GM23248 (cell line): ENCODE measurements around the gene LOXL1. TPM values are rescaled to one million over a fixed set of nuclear protein-coding genes. Genes with fewer than 3 reads are reported as not detected.

ENCODE experiments used
- DNase-seq: peaks from one replicate; pipeline ENCODE4 v3.0.0-alpha.2; 2015
- H2AFZ ChIP-seq: fragments of 200-600 bp; sonication (generic); 2 replicates; pipeline ENCODE4 v1.6.1; 2016; ENCODE audit warnings: antibody characterized with exemption
- H3F3A ChIP-seq: fragments of 200-600 bp; sonication (generic); 2 replicates; pipeline ENCODE4 v1.6.1; 2016; ENCODE audit warnings: mild to moderate bottlenecking, antibody characterized with exemption, mixed run types; ENCODE audit not compliant: insufficient read depth
- H3K27ac ChIP-seq: fragments of 200-600 bp; sonication (generic); 2 replicates; pipeline ENCODE4 v1.5.1; 2016; ENCODE audit warnings: mild to moderate bottlenecking
- H3K27me3 ChIP-seq: fragments of 200-600 bp; sonication (generic); replicated peaks from 2 replicates; pipeline ENCODE4 v1.6.1; 2016; ENCODE audit warnings: mild to moderate bottlenecking; ENCODE audit not compliant: insufficient read depth
- H3K36me3 ChIP-seq: fragments of 200-600 bp; sonication (generic); 2 replicates; pipeline ENCODE4 v1.6.1; 2016; ENCODE audit warnings: low read depth, mild to moderate bottlenecking
- H3K4me1 ChIP-seq: fragments of 200-600 bp; sonication (generic); 2 replicates; pipeline ENCODE4 v1.6.1; 2016; ENCODE audit warnings: mild to moderate bottlenecking; ENCODE audit not compliant: insufficient read depth
- H3K4me2 ChIP-seq: fragments of 200-600 bp; sonication (generic); one replicate; pipeline ENCODE4 v1.6.1; 2016; ENCODE audit warnings: mild to moderate bottlenecking; ENCODE audit not compliant: unreplicated experiment
- H3K4me3 ChIP-seq: fragments of 200-600 bp; sonication (generic); 2 replicates; pipeline ENCODE4 v1.5.1; 2016; ENCODE audit warnings: mild to moderate bottlenecking
- H3K79me2 ChIP-seq: fragments of 200-600 bp; sonication (generic); 2 replicates; pipeline ENCODE4 v1.6.1; 2016; ENCODE audit warnings: mild to moderate bottlenecking; ENCODE audit not compliant: insufficient read depth
- H3K9ac ChIP-seq: fragments of 200-600 bp; sonication (generic); 2 replicates; pipeline ENCODE4 v1.6.1; 2016; ENCODE audit warnings: mild to moderate bottlenecking
- H3K9me2 ChIP-seq: fragments of 200-600 bp; sonication (generic); 2 replicates; pipeline ENCODE4 v1.6.1; 2016; ENCODE audit warnings: mixed run types, mild to moderate bottlenecking, moderate library complexity; ENCODE audit not compliant: insufficient read depth
- H3K9me3 ChIP-seq: fragments of 200-600 bp; sonication (generic); one replicate; pipeline ENCODE4 v1.6.1; 2017; ENCODE audit warnings: low read depth
- H4K20me1 ChIP-seq: fragments of 200-600 bp; sonication (generic); 2 replicates; pipeline ENCODE4 v1.6.0; 2016; ENCODE audit not compliant: insufficient read depth
- EZH2 ChIP-seq: fragments of 200-600 bp; sonication (generic); IDR thresholded peaks from 2 replicates; pipeline ENCODE4 v1.6.1; 2018; ENCODE audit warnings: antibody characterized with exemption, mild to moderate bottlenecking; ENCODE audit not compliant: insufficient read depth, poor library complexity, severe bottlenecking
- EZH2phosphoT487 ChIP-seq: fragments of 200-600 bp; sonication (generic); IDR thresholded peaks from 2 replicates; pipeline ENCODE4 v1.6.1; 2018; ENCODE audit warnings: antibody characterized with exemption, moderate library complexity, mild to moderate bottlenecking, low read depth; ENCODE audit not compliant: insufficient read depth
- WGBS, 2 experiments: methylation state at CpG; one replicate each; pipeline ENCODE4 v1.1.6; 2015 to 2017; ENCODE audit warnings: low lambda C conversion rate in 2 of 2, low coverage in 1 of 2; ENCODE audit errors: missing lambda C conversion rate in 2 of 2; 5-methylcytosine and 5-hydroxymethylcytosine counted together
- in situ Hi-C: fragments of 300-500 bp; cut with MboI; formaldehyde crosslinking; loops from 2 replicates; pipeline ENCODE4 v1.15.0; 2020
- polyA plus RNA-seq: library from polyadenylated mRNA; unstranded; fragments of >200 nt; fragmentation: Nextera tagmentation; extraction: Ambion mirVana; gene quantifications from 2 replicates; pipeline ENCODE4 v1.2.1, GENCODE V29; 2016
- total RNA-seq: library from RNA; depleted of rRNA; stranded (reverse); fragments of >200 nt; shearing (Covaris generic); gene quantifications from 2 replicates; pipeline ENCODE4 v1.2.3, GENCODE V29; 2014

Gene LOXL1
- total and polyA plus RNA-seq, 2 experiments from 2014 or later = 401 to 540 TPM

DNA sequence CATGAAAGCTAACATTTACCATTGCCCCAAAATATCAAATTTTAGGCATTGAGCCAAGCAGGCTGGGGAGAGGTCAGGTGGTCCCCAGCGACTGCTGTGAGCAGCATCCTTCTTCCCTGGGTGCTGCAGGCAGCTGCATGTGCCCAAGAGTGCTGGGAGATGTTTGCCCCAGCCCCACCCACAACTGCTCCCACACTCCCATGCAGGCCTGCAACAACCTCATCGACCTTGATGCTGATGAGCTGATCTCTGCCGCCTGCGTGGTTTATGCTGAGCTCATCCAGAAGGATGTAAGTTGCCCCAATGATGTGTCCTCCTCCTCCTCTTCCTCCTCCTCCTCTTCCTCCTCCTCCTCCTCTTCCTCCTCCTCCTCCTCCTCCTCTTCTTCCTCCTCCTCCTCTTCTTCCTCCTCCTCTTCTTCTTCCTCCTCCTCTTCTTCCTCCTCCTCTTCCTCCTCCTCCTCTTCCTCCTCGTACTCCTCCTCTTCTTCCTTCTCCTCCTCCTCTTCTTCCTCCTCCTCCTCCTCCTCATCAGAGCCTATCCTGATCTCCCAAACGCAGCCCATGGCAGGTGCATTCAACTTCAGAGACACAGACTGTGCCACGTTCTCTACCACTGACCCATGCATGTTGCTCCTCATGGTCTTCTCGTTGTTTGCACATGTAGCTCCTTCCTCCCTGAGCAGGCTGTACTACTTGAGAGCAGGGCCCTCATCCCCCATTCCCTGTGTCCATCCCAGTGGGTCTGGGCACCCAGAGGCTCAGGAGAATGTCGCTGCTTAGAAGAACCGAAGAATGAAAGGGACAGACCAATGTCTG is 37.8 kb upstream of the LOXL1 start:
- Histone ChIP-seq H4K20me1 (no peaks in the 10 kb centered on the region), H3K27me3 (peaks cover 29% of the 10 kb centered on the region), H3K79me2 (no peaks in the 10 kb centered on the region), H3K4me2 (no peak overlapping the region), H3K4me1 (no peaks in the 10 kb centered on the region), H3F3A (no peaks in the 10 kb centered on the region), H3K9me2 (no peaks in the 10 kb centered on the region), H3K9ac (no peak overlapping the region), H3K36me3 (no peaks in the 10 kb centered on the region), H3K4me3 (no peak overlapping the region), H2AFZ (no peak overlapping the region), H3K27ac (no peak overlapping the region), H3K9me3 (no peaks in the 10 kb centered on the region)
- no peak for TF ChIP-seq EZH2phosphoT487
- in situ Hi-C loops = no loop called here
- WGBS, 2 experiments = 66 to 68% methylated on average over 10 of the region's 10 CpGs
- DNase-seq = no peak

DNA sequence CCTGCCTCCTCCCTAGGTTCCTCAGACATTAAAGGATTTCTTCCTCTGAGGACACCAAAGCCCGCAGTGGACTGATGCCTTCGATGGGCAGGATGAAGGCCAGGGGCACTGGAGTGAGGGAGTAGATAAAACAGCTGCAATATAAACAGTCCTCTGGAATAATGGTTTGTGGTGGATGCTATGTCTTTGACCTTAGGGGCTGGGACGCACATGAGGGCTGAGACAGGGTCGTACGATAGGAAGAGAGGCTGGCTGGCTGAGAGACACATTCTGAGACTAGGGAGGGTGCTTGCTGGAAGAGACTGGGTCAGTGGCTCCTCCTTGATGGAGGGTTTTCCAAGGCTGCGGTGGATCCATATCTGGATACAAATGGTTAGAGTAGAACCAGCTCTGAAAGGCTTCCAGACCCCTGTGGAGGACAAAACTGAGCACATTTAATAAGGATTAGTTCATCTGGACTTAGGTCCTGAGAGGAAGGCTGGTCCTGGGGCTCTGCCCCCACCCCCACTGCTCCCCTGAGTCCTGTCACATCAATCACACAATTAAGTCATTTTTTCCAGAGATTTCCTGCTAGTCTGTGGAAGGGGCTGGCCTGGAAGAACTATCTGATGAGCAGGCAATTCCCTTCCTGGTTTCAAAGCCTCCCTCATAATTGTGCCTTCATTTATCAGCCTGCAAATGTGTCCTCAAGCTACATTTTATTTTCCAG is 37.1 kb upstream of the LOXL1 start:
- H3K27ac ChIP-seq = no peak overlapping the region

DNA sequence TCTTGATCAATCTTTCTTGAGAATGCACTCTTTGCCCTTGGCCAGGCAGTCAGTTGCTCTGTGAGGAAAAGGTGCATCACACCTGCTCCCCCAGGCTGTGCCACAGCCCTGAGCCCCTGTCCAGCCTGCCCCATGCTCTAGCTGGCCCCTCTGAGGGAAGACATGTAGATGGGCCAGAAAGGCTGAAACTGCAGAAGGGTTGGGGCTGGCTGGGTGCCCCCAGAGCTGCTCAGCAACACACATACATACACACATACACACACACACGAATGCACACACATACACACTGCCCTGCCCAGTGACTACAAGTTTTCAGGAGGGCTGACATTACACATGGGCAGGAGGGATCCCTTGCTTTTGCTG is 36.5 kb upstream of the LOXL1 start:
- Histone ChIP-seq H2AFZ (no peak overlapping the region), H3K4me3 (no peak overlapping the region), H3K79me2 (no peaks in the 10 kb centered on the region), H3K36me3 (no peaks in the 10 kb centered on the region), H3K9me2 (no peaks in the 10 kb centered on the region), H3F3A (no peaks in the 10 kb centered on the region), H3K4me1 (no peaks in the 10 kb centered on the region), H3K9ac (no peak overlapping the region), H3K27ac (no peak overlapping the region), H3K9me3 (no peaks in the 10 kb centered on the region), H3K27me3 (peaks cover 22% of the 10 kb centered on the region), H4K20me1 (no peaks in the 10 kb centered on the region), H3K4me2 (no peak overlapping the region)
- 18 to 21% methylated on average over 1 of the region's 1 CpG for WGBS, 2 experiments
- in situ Hi-C loops = no loop called here
- TF ChIP-seq EZH2 (no peak), EZH2phosphoT487 (no peak)
- DNase-seq = no peak

More for the DNA sequence above, 37.1 kb upstream of the LOXL1 start:
- 42 to 46% methylated on average over 6 of the region's 6 CpGs for WGBS, 2 experiments
- in situ Hi-C loops = no loop called here
- Histone ChIP-seq H3K9ac (no peak overlapping the region), H3F3A (no peaks in the 10 kb centered on the region), H3K4me3 (no peak overlapping the region), H3K27me3 (peaks cover 24% of the 10 kb centered on the region), H3K9me3 (no peaks in the 10 kb centered on the region), H4K20me1 (no peaks in the 10 kb centered on the region), H3K4me1 (no peaks in the 10 kb centered on the region), H3K79me2 (no peaks in the 10 kb centered on the region), H2AFZ (no peak overlapping the region), H3K4me2 (no peak overlapping the region), H3K9me2 (no peaks in the 10 kb centered on the region), H3K36me3 (no peaks in the 10 kb centered on the region)
- DNase-seq = no peak
- TF ChIP-seq EZH2 = no peak
- no peak for TF ChIP-seq EZH2phosphoT487

GRCh38 chr15:73891328-73892315 is 34.6 kb upstream of the LOXL1 start:
- 54 to 61% methylated on average over 11 of the region's 11 CpGs for WGBS, 2 experiments
- Histone ChIP-seq H3F3A (peaks cover 1% of the 10 kb centered on the region), H3K4me2 (no peak overlapping the region), H3K27me3 (peaks cover 22% of the 10 kb centered on the region), H3K9ac (no peak overlapping the region), H3K4me1 (no peaks in the 10 kb centered on the region), H3K4me3 (no peak overlapping the region), H4K20me1 (no peaks in the 10 kb centered on the region), H3K27ac (no peak overlapping the region), H3K9me3 (no peaks in the 10 kb centered on the region), H2AFZ (no peak overlapping the region), H3K79me2 (no peaks in the 10 kb centered on the region), H3K36me3 (no peaks in the 10 kb centered on the region), H3K9me2 (no peaks in the 10 kb centered on the region)
- in situ Hi-C loops = no loop called here
- no peak for TF ChIP-seq EZH2
- no peak for TF ChIP-seq EZH2phosphoT487
- DNase-seq = peak; percentile 32
